Thyroid gland (tissue), 4 donors: ENCODE measurements around the gene SCRG1. TPM values are rescaled to one million over a fixed set of nuclear protein-coding genes. Genes with fewer than 3 reads are reported as not detected.
A peak's percentile ranks its signal among the peaks of the same experiment; 100 is the strongest.

Experiments used
- DNase-seq, 2 donors: peaks; one replicate each; pipeline ENCODE4 v3.0.0-alpha.2; 2019
- H3K27ac ChIP-seq, 3 donors: fragments of 200-600 bp; sonication (generic); 1 replicate in 2 of 3; 2 replicates in 1 of 3; pipeline ENCODE4 v1.5.1; 2016 to 2019; ENCODE audit warnings: mild to moderate bottlenecking in 1 of 3, moderate library complexity in 1 of 3
- H3K27me3 ChIP-seq: fragments of 200-600 bp; sonication (generic); one replicate; pipeline ENCODE4 v1.5.1; 2019
- H3K36me3 ChIP-seq, 2 donors: fragments of 200-600 bp; sonication (generic); one replicate each; pipeline ENCODE4 v1.5.1; 2016 to 2019
- H3K4me1 ChIP-seq, 2 donors: fragments of 200-600 bp; sonication (generic); one replicate each; pipeline ENCODE4 v1.5.1; 2017 to 2019
- H3K4me3 ChIP-seq, 3 donors: fragments of 200-600 bp; sonication (generic); replicated peaks in 1 of 3; 1 replicate in 2 of 3; 2 replicates in 1 of 3; pipeline ENCODE4 v1.5.1; 2016; ENCODE audit warnings: mild to moderate bottlenecking in 1 of 3
- H3K9me3 ChIP-seq: fragments of 200-600 bp; sonication (generic); one replicate; pipeline ENCODE4 v1.5.1; 2017
- CTCF ChIP-seq, 6 experiments: fragments of 200-600 bp in 3 of 6; fragments of 450-650 bp in 3 of 6; sonication (generic) in 3 of 6; IDR thresholded peaks; one replicate each; pipeline ENCODE4 v1.5.1; 2016 to 2019; ENCODE audit warnings: antibody characterized with exemption in 6 of 6, mild to moderate bottlenecking in 2 of 6, inconsistent platforms in 1 of 6, moderate library complexity in 1 of 6
- POLR2A ChIP-seq, 2 donors: fragments of 450-650 bp; IDR thresholded peaks; one replicate each; pipeline ENCODE4 v1.6.1; 2017; ENCODE audit warnings: antibody characterized with exemption in 2 of 2, mild to moderate bottlenecking in 2 of 2, moderate library complexity in 1 of 2
- WGBS, 2 donors: methylation state at CpG; one replicate each; pipeline ENCODE4 v1.1.5; 2017; 5-methylcytosine and 5-hydroxymethylcytosine counted together
- intact Hi-C: fragments of 100-400 bp; cut with DNase I; formaldehyde crosslinking; loops from one replicate; pipeline ENCODE4 v1.15.1; 2023
- total RNA-seq, 4 donors: library from RNA; depleted of rRNA; stranded (reverse); fragments of >200 nt; gene quantifications; one replicate each; pipeline ENCODE4 v1.2.3, GENCODE V29; 2016

Gene SCRG1
- total RNA-seq, 4 donors from 2014 or later, result 0.11 to 0.27 TPM; not detected in 2

GRCh38 chr4:173403051-173403450 is 4.1 kb upstream of the SCRG1 start:
- no peak for DNase-seq
- WGBS, 2 donors, result 81 to 86% methylated on average over 2 of the region's 2 CpGs
- Histone ChIP-seq H3K4me3 (no peak overlapping the region), H3K4me1 (no peaks in the 10 kb centered on the region), H3K9me3 (no peaks in the 10 kb centered on the region), H3K36me3 (no peaks in the 10 kb centered on the region), H3K27ac (no peak overlapping the region), H3K27me3 (no peaks in the 10 kb centered on the region)
- intact Hi-C loops, result no loop called here
- TF ChIP-seq CTCF (IDR thresholded peaks at IDR 0.05) (no peak), POLR2A (IDR thresholded peaks at IDR 0.05) (no peak)

GRCh38 chr4:173401063-173401462 is 2.1 kb upstream of the SCRG1 start:
- Histone ChIP-seq H3K27me3 (no peaks in the 10 kb centered on the region), H3K4me1 (no peaks in the 10 kb centered on the region), H3K9me3 (no peaks in the 10 kb centered on the region), H3K4me3 (no peak overlapping the region), H3K36me3 (no peaks in the 10 kb centered on the region), H3K27ac (no peak overlapping the region)
- 95 to 96% methylated on average over 4 of the region's 4 CpGs for WGBS, 2 donors
- DNase-seq, result no peak
- TF ChIP-seq CTCF (IDR thresholded peaks at IDR 0.05) (no peak), POLR2A (IDR thresholded peaks at IDR 0.05) (no peak)
- intact Hi-C loops, result no loop called here

GRCh38 chr4:173398220-173398619 is 696 bp downstream of the SCRG1 start:
- Histone ChIP-seq H3K9me3 (no peaks in the 10 kb centered on the region), H3K27ac (no peak overlapping the region), H3K36me3 (no peaks in the 10 kb centered on the region), H3K4me1 (no peaks in the 10 kb centered on the region), H3K27me3 (no peaks in the 10 kb centered on the region), H3K4me3 (no peak overlapping the region)
- intact Hi-C loops, result no loop called here
- DNase-seq, result no peak
- TF ChIP-seq CTCF (IDR thresholded peaks at IDR 0.05) (no peak), POLR2A (IDR thresholded peaks at IDR 0.05) (no peak)

DNA sequence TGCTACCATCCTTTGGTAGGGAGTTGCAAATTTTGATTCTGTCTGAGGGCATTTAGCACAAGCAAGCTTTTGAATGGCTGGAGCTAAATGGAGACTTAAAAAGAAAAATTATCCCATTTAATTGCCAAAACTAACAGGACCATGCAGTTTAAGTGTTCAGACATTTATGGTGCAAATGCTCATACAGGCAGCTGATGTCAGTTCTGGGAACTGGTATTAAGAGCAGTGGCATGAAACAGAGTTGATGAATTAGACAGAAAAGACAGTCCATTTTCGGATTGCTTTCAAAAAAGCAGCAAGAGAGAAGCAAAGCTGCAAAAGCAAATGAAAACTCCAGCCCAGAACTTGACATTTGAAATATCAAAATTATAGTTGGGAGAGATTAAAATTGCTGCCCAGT is 1.3 kb downstream of the SCRG1 start:
- TF ChIP-seq CTCF (IDR thresholded peaks at IDR 0.05) (no peak), POLR2A (IDR thresholded peaks at IDR 0.05) (no peak)
- intact Hi-C loops, result no loop called here
- no peaks in the 10 kb centered on the region for H3K36me3 ChIP-seq
- H3K4me1 ChIP-seq, result no peaks in the 10 kb centered on the region
- no peak overlapping the region for H3K4me3 ChIP-seq
- no peak overlapping the region for H3K27ac ChIP-seq
- H3K27me3 ChIP-seq, result no peaks in the 10 kb centered on the region
- H3K9me3 ChIP-seq, result no peaks in the 10 kb centered on the region
- WGBS, 2 donors, result 58 to 60% methylated on average over 1 of the region's 1 CpG
- no peak for DNase-seq

GRCh38 chr4:173391701-173392100 is 7.2 kb downstream of the SCRG1 start:
- Histone ChIP-seq H3K9me3 (no peaks in the 10 kb centered on the region), H3K4me1 (peaks cover 3 to 8% of the 10 kb centered on the region in 2 donors), H3K36me3 (no peaks in the 10 kb centered on the region), H3K4me3 (no peak overlapping the region), H3K27ac (no peak overlapping the region), H3K27me3 (no peaks in the 10 kb centered on the region)
- peak; percentile 86 for DNase-seq
- TF ChIP-seq POLR2A (IDR thresholded peaks at IDR 0.05), result no peak
- intact Hi-C loops, result no loop called here
- 18 to 29% methylated on average over 1 of the region's 1 CpG for WGBS, 2 donors

- Histone ChIP-seq H3K36me3 (no peaks in the 10 kb centered on the region), H3K27me3 (no peaks in the 10 kb centered on the region), H3K4me1 (peaks cover under 1 to 7% of the 10 kb centered on the region in 2 donors), H3K27ac (no peak overlapping the region), H3K4me3 (no peak overlapping the region), H3K9me3 (no peaks in the 10 kb centered on the region)
- intact Hi-C loops, result no loop called here
- no peak for TF ChIP-seq CTCF (IDR thresholded peaks at IDR 0.05)
- no peak for TF ChIP-seq POLR2A (IDR thresholded peaks at IDR 0.05)
- no peak for DNase-seq
These were observed 12.2 kb downstream of the SCRG1 start for GRCh38 chr4:173386751-173387150.
